Urinary bladder (tissue), 4 donors: ENCODE results near the gene SHTN1. TPM values are rescaled to one million over a fixed set of nuclear protein-coding genes. Genes with fewer than 3 reads are reported as not detected.
A peak's percentile ranks its signal among the peaks of the same experiment; 100 is the strongest.

Source experiments
- DNase-seq: peaks from one replicate; pipeline ENCODE4 v3.0.0-alpha.2; 2015; ENCODE audit errors: extremely low spot score
- H3K27ac ChIP-seq: one replicate; pipeline ENCODE4 v1.5.1; 2013; ENCODE audit warnings: low read depth, mild to moderate bottlenecking, moderate library complexity
- H3K36me3 ChIP-seq: one replicate; pipeline ENCODE4 v1.6.1; 2013; ENCODE audit warnings: mild to moderate bottlenecking, moderate library complexity; ENCODE audit not compliant: insufficient read depth
- H3K4me1 ChIP-seq: one replicate; pipeline ENCODE4 v1.6.1; 2013; ENCODE audit warnings: mild to moderate bottlenecking, moderate library complexity; ENCODE audit not compliant: insufficient read depth
- H3K4me3 ChIP-seq: one replicate; pipeline ENCODE4 v1.5.1; 2013; ENCODE audit warnings: low read depth, low read length
- WGBS: extraction: QIAGEN DNeasy Blood & Tissue Kit; methylation state at CpG from one replicate; pipeline ENCODE4 v1.1.7; 2013; 5-methylcytosine and 5-hydroxymethylcytosine counted together
- polyA plus RNA-seq: library from polyadenylated mRNA; stranded (reverse); fragments of 200-250 nt; gene quantifications from one replicate; pipeline ENCODE4 v1.2.3, GENCODE V29; 2013
- total RNA-seq: library from RNA; depleted of rRNA; stranded (reverse); fragments of >200 nt; gene quantifications from one replicate; pipeline ENCODE4 v1.2.3, GENCODE V29; 2014
- donor health status: healthy with polysubstance abuse.
- donor health status: healthy.

The SHTN1 gene
- total and polyA plus RNA-seq, 2 donors = 2.9 to 14.9 TPM

DNA sequence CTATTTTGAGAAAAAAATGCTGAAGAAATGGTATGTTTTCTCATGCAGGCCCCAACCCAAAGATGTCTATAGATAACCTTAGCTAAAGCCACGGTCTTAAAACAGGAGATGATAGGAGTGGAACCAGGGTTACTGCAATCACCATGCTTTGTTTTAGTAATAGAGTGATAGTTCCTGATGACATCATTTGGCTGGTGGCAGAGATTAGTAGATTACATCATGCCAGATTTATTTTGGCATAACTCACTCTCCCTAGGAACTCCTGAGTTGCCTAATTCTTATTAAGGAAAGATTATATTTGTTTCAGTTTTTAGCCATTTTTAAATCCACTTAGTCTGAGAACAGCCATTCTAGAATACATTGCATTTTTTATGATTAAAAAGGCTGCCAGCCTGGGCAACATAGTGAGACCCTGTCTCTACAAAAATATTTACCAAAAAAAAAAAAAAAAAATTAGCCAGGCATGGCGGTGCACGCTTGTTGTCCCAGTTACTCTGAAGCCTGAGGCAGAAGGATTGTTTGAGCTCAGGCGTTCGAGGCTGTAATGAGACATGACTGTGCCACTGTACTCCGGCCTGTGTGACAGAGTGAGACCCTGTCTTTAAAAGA lies 137.9 kb downstream of the SHTN1 start:
- 89% methylated on average over 6 of the region's 6 CpGs for WGBS
- H3K27ac ChIP-seq = no peak overlapping the region

DNA sequence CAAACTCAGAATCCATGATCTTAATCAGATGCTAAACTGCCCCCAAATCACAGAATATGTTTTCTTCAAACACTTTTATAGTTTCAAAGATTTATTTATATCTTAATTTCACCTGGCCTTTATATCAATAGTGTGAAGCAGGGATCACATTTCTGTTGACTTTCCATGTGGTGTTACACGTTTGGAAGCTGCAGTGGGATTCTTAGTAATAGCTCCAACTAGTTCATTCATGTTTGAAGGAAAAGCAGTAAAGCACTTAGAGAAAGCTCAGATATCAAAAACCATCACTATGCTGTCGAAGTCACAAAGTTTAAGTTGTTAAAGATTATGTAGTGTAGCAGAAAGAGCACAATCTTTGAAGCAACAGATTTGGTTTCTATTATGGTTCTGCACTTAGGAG lies 138.9 kb downstream of the SHTN1 start:
- no peak overlapping the region for H3K27ac ChIP-seq
- WGBS = 57% methylated on average over 2 of the region's 2 CpGs
- no peaks in the 10 kb centered on the region for H3K4me1 ChIP-seq

More for the DNA sequence above, 137.9 kb downstream of the SHTN1 start:
- Histone ChIP-seq H3K4me1 (no peaks in the 10 kb centered on the region), H3K36me3 (no peaks in the 10 kb centered on the region), H3K4me3 (no peak overlapping the region)
- no peak for DNase-seq

DNA sequence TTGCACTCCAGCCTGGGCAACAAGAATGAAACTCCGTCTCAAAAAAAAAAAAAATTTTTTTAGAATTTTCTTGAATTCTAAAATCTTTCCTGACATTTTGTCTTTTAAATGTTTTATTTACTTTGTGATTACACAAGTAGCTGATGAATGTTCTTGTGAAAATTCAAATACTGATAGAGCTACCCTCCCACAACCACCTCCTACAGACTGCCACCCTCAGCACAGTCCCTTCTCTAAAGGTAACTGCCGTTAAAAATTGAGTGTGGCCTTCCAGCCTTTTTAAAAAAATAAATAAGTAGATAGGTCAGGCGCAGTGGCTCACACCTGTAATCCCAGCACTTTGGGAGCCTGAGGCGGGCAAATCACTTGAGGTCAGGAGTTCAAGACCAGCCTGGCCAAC lies 140.6 kb downstream of the SHTN1 start:
- no peak overlapping the region for H3K27ac ChIP-seq
- WGBS = 92% methylated on average over 4 of the region's 4 CpGs
- H3K4me3 ChIP-seq = no peak overlapping the region
- no peaks in the 10 kb centered on the region for H3K4me1 ChIP-seq
- H3K36me3 ChIP-seq = no peaks in the 10 kb centered on the region
- no peak for DNase-seq

More for the DNA sequence above, 138.9 kb downstream of the SHTN1 start:
- Histone ChIP-seq H3K36me3 (no peaks in the 10 kb centered on the region), H3K4me3 (no peak overlapping the region)
- DNase-seq = no peak

DNA sequence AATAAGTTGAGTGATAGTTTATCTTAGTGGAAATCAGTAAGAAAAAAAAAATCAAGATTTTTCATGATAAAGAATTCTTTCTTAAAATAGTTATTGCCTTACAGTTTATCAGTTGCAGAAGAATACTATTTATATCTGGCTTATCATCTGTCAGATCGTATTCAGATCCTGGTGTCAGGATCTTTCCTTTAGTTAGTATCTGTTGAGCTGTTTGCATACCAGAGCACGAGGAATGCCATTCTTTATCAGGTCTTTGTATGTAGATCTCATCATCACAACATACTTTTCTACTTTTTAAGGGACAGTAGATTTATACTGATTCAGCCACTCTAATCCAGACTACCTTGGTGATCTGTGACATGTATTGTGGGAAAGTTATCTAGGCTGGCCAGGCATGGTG lies 143.2 kb downstream of the SHTN1 start:
- H3K4me3 ChIP-seq = no peak overlapping the region
- no peak for DNase-seq
- no peaks in the 10 kb centered on the region for H3K4me1 ChIP-seq
- H3K36me3 ChIP-seq = no peaks in the 10 kb centered on the region
- WGBS = 35% methylated on average over 2 of the region's 2 CpGs
- no peak overlapping the region for H3K27ac ChIP-seq

DNA sequence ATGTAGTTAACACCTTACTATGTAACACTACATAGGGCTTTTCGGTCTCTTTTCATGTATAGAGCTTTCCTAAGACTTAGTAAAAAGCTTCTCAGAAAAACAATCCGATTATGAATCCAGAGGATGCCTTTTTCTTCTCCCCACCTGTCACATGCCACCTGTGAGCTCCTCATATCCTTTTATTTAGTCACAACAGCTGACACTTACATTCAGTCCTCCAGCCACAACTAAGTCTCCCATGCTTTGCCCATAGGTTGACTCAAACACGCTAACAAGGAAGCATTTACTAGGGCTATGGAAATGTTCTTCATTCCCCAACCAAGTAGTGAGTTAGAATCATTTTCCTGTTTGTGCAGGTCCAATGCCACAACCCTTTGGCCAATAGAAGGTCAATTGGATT lies 147.8 kb downstream of the SHTN1 start:
- DNase-seq = no peak
- Histone ChIP-seq H3K4me1 (no peaks in the 10 kb centered on the region), H3K36me3 (no peaks in the 10 kb centered on the region), H3K27ac (no peak overlapping the region), H3K4me3 (no peak overlapping the region)
- 93% methylated on average over 3 of the region's 3 CpGs for WGBS

DNA sequence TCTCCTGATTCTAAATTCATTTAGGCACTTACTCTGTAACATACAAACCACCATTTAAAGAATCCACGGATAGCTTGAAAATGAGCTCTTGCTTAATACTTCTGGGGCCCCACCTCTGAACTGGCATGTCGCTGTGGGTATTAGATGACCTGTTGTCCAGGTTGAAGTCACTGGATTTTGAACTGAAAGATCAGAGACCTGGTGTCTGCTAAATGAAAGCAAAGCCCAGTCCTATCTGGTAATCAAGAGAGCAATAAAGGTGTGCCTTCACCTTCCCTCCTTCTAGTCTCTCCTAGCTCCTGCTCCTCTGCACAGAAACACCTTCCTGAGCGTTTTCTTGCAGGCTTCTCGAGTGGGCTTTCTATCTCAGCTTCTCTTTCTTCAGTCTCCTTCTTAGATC lies 151.3 kb downstream of the SHTN1 start:
- no peak for DNase-seq
- H3K27ac ChIP-seq = no peak overlapping the region
- no peak overlapping the region for H3K4me3 ChIP-seq
- H3K4me1 ChIP-seq = no peaks in the 10 kb centered on the region
- 80% methylated on average over 4 of the region's 4 CpGs for WGBS
- no peaks in the 10 kb centered on the region for H3K36me3 ChIP-seq

DNA sequence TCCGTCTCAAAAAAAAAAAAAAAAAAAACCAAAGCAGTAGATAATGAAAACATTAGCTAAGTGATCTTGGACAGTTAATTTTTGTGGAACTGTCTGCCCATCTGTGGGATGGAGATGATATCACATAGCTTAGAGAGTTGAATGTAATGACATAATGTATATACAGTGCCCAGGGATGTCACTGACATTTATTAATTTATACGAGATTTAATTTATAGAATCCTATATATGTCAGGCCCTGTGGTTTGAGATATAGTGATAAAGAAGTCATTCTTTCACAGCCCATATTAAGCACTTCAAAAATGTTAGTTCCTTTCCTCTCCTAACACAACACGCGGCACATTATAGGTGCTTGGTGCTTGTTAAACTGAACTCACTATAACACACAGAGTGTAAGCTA lies 151.7 kb downstream of the SHTN1 start:
- DNase-seq = no peak
- H3K4me1 ChIP-seq = no peaks in the 10 kb centered on the region
- no peak overlapping the region for H3K27ac ChIP-seq
- 77% methylated on average over 4 of the region's 4 CpGs for WGBS
- H3K36me3 ChIP-seq = no peaks in the 10 kb centered on the region
- H3K4me3 ChIP-seq = no peak overlapping the region

DNA sequence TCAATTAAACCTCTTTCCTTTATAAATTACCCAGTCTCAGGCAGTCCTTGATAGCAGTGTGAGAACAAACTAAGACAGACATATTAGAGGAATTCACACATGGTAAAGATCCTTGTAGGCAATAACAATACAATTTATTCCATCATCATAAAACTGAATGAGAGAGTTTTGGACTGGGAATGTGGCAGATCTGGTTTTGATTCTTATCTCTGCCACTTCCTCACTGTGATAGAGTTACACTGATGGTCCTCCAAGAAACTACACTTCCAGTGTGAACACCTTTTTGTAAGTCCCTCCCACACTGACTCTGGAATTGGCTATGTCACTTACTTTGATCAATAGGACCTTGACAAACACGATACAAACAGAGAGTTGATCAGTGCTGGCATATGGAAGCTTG lies 152.7 kb downstream of the SHTN1 start:
- Histone ChIP-seq H3K36me3 (no peaks in the 10 kb centered on the region), H3K4me3 (no peak overlapping the region), H3K27ac (no peak overlapping the region), H3K4me1 (no peaks in the 10 kb centered on the region)
- WGBS = 84% methylated on average over 1 of the region's 1 CpG
- no peak for DNase-seq

DNA sequence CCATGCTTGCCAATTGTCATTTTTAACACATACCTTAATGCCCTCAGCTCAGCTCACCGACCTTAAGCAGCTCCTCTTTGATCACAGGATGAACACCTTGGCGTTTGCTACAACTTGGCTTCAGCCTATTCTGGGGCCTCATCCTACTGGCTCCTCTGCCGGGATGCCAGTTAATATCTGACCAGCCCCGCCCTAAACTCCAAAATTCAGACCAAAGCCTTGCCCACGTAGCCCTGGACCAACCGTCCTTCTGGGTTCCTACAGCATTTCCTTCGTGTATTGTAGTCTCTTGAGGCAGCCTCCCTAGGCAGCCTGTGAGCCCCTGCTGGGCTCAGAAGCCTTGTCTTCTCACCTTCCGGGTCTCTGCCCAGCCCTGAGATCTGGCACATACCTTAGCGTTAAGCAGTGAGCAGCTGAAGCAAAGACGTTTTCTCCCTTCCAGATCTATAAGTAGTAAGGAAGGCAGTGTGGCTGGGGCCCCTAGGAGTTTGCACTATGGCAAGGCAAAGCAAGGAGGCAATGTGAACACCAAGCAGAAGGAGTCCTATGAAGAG lies 154.9 kb downstream of the SHTN1 start:
- Histone ChIP-seq H3K27ac (no peak overlapping the region), H3K4me3 (peak overlapping the region; percentile 42), H3K4me1 (no peaks in the 10 kb centered on the region), H3K36me3 (no peaks in the 10 kb centered on the region)
- 31% methylated on average over 10 of the region's 10 CpGs for WGBS
- no peak for DNase-seq

DNA sequence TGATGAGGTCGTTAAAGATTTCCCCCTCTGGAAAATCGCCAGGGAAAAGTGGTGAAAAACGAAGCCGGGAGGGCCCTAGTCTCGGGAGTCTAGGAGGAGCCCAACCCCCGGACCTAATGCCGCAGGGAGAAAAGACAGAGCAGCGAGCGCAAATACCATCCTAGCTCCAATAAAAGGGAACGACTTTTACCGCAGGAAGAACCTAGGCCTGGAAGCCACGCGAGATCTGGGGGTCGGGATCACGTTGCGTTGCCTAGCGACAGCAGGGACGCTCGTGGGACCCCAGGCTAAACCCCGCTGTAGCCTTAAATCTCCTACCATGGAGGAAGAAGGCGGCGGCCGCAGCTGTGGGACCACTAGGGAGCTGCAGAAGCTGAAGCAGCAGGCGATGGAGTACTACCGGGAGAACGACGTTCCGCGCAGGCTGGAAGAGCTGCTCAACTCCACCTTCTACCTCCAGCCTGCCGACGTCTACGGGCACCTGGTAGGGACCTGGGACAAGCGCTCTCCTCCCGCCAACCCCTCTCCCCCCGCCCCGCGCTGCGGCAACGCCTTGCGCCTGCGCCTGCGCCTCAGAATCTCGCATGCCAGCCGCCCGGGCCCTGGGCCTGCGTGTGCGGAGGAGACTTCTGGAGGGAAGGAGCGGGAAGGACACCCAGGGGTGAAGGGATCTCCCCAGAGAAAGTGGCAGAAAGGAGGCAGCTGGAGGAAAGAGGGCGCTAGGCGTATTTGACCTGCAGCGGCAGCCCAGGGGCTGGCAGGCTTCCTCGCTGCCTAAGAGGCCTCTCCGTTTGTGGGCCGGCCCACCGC lies 155.5 kb downstream of the SHTN1 start, which contains the start of gene ENO4:
Gene ENO4 (plus strand): TSS at position 252 of the 810 bp plus-strand sequence. CDS start 68 bp downstream, at position 320.
- H3K4me1 ChIP-seq = no peaks in the 10 kb centered on the region
- H3K36me3 ChIP-seq = no peaks in the 10 kb centered on the region
- 1% methylated on average over 55 of the region's 55 CpGs for WGBS
- DNase-seq = peak; percentile 88
- peak within 1 kb of the TSS; percentile 42 for H3K4me3 ChIP-seq
- H3K27ac ChIP-seq = no peak within 1 kb of the TSS

DNA sequence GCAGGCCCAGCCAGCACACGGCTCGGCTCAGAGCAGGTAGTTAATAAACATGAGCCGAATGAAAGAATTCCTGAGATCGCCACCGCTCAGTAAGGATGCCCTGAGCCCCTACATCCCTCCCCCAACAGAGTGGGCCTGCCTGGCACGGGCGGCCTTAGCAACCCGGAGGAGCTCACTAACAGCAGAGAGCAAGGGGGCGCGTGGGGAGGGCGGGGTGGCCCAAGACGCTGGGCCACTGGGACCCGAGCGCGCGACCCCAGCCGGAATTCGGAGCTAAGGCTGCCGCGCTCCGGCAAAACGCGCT lies 156.1 kb downstream of the SHTN1 start:
- WGBS = 1% methylated on average over 23 of the region's 23 CpGs
- no peaks in the 10 kb centered on the region for H3K4me1 ChIP-seq
- H3K4me3 ChIP-seq = peak overlapping the region; percentile 42
- DNase-seq = no peak
- H3K36me3 ChIP-seq = no peaks in the 10 kb centered on the region
- no peak overlapping the region for H3K27ac ChIP-seq

DNA sequence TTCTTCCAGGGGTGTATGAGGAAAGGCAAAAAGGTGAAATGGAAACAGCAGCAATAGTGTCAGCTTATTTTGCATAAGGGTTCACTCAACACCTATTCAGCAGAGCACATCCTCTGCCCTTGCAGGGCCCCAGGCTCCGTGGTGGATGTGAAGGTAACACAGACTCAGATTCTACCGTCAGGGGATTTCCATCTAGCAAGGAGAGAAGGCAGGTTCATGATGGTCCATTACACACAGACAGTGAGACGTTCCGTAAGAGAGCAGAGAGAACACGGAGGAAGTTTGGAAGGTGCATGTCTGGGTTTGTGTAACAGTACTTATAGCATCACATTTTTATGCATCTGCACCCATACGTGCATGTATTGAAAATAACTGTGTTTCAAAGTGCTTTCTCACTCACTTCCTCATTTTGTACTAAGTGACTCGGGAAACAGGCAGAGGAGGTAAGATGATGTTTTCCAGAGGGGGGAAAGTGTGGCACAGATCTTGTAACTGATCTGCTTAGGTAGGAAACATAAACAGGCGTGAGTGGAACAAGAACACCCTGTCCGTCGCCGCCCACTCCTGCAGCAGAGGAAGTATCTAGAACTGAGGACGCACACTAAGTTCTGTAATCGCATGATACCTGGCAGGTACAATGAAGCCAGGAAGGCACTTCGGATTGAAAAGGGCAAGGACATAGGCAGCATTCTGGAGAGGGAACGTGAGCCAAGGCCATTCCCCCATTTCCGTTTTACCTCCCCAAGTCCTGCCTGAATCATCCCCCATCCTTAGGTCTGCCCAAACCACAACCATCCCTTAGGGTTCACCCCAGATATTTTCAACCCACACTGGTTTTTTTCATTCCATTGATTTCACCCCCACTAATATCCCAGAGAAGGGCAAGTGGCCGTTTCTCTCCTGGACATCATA lies 156.7 kb downstream of the SHTN1 start:
- DNase-seq = no peak
- Histone ChIP-seq H3K4me3 (peak overlapping the region; percentile 42), H3K4me1 (no peaks in the 10 kb centered on the region), H3K27ac (no peak overlapping the region), H3K36me3 (no peaks in the 10 kb centered on the region)
- WGBS = 65% methylated on average over 17 of the region's 17 CpGs

DNA sequence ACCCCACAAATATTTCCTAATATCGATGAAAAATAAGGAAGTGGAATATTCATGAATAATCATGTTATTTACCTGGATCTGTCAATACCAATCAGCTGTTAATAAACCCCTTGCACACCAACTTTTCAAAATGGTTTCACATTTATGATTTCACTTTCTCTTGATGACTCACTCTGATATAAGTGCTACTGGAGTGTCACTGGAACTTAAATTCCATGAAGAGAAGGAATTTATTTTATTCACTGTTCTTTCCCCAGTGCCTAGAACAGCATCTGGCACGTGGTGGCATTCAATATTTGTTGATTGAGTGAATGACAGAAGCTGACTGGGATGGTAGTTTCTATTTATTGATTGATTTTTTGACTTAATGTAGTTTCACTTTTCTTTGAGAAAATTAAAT lies 159.2 kb downstream of the SHTN1 start:
- 75% methylated on average over 2 of the region's 2 CpGs for WGBS
- H3K27ac ChIP-seq = no peak overlapping the region
- no peak for DNase-seq
- no peaks in the 10 kb centered on the region for H3K4me1 ChIP-seq
- no peak overlapping the region for H3K4me3 ChIP-seq
- no peaks in the 10 kb centered on the region for H3K36me3 ChIP-seq
